DMS53 (cell line): ENCODE results near the gene NKAIN2.
"Not testable (repeated sequence)": the region's sequence is repeated elsewhere in the genome, so short reads cannot be mapped to it uniquely, and the experiment has no call there.

Source experiments
- DNase-seq: peaks from one replicate; lab custom pipeline; 2025; lab: John Stamatoyannopoulos, UW

The NKAIN2 gene

GRCh38 chr6:124330197-124330596 is 526.5 kb downstream of the NKAIN2 start:
- DNase-seq, result no peak

DNA sequence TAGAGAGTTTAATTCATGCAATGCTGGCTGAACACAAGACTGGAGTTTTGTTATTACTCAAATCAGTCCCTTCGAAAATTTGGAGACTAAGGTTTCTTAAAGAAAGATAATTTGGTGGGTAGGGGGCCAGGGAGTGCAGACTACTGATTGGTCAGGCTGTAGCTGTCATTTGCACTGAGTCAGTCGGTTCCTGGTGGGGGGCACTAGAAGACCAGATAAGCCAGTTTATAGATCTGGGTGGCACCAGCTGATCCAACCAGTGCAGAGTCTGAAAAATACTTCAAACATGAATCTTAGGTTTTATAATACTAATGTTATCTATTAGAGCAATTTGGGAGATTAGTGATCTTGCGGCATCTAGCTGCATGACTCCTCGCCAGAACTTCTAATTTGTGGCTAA is 530.7 kb downstream of the NKAIN2 start:
- no peak for DNase-seq

DNA sequence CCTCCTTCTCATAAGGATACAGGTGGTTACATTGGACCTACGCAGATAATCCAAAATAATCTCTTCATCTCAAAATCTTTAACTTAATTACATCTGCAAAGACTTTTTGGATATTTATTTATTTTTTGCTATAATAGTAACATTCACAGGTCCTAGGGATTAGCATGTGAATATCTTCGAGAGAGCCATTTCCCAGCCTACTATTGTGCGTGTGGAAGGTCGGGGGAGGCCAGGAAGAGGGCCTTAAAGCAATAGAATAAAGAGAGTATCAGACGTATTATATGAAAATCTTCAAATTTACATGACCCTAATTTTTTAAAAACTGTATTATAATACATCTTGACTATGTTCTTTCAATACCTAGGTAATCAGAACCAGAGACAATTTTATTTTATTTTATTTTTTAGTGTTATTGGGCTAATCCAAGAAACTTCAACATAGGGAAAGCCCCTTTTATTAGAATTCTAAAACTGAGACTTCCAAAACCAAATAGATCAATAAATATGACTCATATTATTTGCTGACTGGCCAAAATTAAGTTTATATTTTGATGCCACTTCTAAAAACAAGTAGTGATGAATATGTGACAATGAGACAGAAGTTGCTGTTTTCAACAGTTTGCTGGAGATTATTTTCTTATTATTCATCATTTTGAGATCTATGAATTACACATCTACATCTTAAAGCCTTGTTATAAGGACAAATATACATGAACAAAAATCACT is 536.1 kb downstream of the NKAIN2 start:
- no peak for DNase-seq

- not testable (repeated sequence) for DNase-seq
Observed at GRCh38 chr6:124348339-124348738, 544.7 kb downstream of the NKAIN2 start.

GRCh38 chr6:124355146-124355545 is 551.5 kb downstream of the NKAIN2 start:
- no peak for DNase-seq

- no peak for DNase-seq
Observed at GRCh38 chr6:124356276-124356810, 552.7 kb downstream of the NKAIN2 start.

DNA sequence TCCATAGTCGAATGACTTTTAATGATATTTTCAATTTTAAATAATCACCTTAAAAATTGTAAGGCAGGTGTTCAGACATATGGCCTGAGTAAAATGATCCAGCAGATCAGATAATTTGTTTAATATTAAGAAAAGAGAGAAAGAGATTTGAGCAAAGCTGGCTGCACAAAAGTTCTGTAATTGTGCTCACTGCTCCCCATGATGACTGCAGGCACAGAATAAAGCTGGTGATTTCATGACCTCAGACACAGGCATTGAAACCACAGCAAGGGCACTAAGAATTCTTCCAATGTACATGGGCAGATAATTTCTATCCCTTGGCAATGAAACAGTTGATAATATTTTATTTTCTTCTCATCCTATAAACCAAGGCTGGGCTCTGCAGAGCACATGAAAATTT is 553.1 kb downstream of the NKAIN2 start:
- no peak for DNase-seq

GRCh38 chr6:124368131-124368530 is 564.5 kb downstream of the NKAIN2 start:
- DNase-seq, result no peak

DNA sequence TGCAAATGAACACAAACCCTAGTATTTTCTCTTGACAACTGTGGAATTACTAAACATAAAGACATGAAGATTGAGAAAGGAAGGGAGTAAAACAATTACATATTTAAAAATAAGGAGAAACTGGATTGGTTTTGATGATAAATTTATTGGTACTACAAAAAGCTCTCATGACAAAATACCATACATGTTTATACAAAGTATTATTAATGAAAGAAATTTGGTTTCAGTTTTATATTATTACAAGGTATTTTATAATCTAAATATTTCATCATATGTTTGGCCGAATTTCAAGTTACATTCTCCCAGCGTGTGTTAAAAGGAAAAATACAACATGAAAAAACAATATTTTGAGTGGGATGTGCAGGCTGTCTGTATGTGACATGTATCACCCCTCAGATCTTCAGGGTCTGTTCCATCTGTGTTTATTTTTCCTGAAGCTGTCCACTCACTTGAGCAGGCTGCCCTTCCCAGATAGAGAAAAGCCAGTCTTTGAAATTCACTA is 568.4 kb downstream of the NKAIN2 start:
- DNase-seq, result no peak

- DNase-seq, result no peak
Observed at GRCh38 chr6:124373386-124373785, 569.7 kb downstream of the NKAIN2 start.

DNA sequence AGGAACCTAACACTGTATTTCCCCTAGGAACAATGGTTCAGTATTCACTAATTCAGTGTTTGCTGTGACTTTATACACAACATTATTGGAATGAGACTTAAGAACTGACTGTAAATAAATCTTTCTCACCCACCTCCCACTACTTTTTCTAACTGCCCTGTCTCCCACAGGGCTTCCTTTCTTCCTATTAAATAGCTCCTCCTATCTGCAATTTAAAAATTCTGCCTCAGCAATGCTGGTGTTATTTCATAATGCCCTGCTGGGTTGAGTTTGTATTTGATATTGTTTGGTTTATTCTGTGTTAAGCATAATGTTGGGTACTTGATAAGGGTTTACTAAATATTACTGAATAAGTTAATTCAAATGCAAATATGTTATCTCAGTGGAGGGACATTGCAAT is 585.5 kb downstream of the NKAIN2 start:
- peak; percentile 10 for DNase-seq

- peak; percentile 9 for DNase-seq
Observed at GRCh38 chr6:124393536-124393935, 589.9 kb downstream of the NKAIN2 start.

- DNase-seq, result no peak
Observed at GRCh38 chr6:124396361-124396760, 592.7 kb downstream of the NKAIN2 start.

- peak; percentile 29 for DNase-seq
Observed at GRCh38 chr6:124400261-124400999, 596.8 kb downstream of the NKAIN2 start.

GRCh38 chr6:124410425-124410824 is 606.8 kb downstream of the NKAIN2 start:
- DNase-seq, result not testable (repeated sequence)

GRCh38 chr6:124412657-124413056 is 609.0 kb downstream of the NKAIN2 start:
- not testable (repeated sequence) for DNase-seq

- DNase-seq, result peak; percentile 7
Observed at GRCh38 chr6:124420116-124420840, 616.6 kb downstream of the NKAIN2 start.

DNA sequence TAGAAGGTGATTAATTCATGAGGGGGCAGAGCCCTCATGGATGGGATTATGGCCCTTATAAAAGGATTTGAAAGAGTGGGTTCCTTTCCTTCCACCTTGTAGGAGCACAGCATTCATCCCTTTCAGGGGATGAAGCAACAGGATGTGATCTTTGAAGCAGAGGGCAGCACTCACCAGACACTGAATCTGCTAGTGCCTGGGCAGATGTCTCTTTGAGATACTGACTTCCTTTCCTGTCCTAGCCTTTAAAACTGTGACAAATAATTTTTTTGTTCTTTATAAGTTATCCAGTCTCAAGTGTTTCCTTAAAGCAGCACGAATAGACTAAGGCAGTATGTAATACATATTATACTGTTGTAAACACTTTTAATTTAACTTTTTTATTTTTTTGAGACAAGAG is 620.0 kb downstream of the NKAIN2 start:
- DNase-seq, result peak; percentile 14

GRCh38 chr6:124430740-124431318 is 627.2 kb downstream of the NKAIN2 start:
- DNase-seq, result no peak

- no peak for DNase-seq
Observed at GRCh38 chr6:124432620-124433019, 629.0 kb downstream of the NKAIN2 start.

- peak; percentile 43 for DNase-seq
Observed at GRCh38 chr6:124433387-124434160, 629.9 kb downstream of the NKAIN2 start.
